Activated CD4-positive, alpha-beta T cell treated with anti-CD3 and anti-CD28 coated beads for 36 hours (primary cell): ENCODE data around the gene SLC5A3. TPM values are rescaled to one million over a fixed set of nuclear protein-coding genes. Genes with fewer than 3 reads are reported as not detected.

ENCODE experiments used
- ATAC-seq: fragments of 200-7000 bp; cut with Tn5 transposase; one replicate; pipeline ENCODE4 v1.10.0; 2021; ENCODE audit warnings: mild to moderate bottlenecking, moderate library complexity
- CTCF ChIA-PET: fragments of 350-600 bp; sonication (Branson Sonifier 250); formaldehyde crosslinking; loops from one replicate; lab custom pipeline; 2021; ENCODE audit warnings: antibody characterized with exemption; lab: Charles Lee
- POLR2A ChIA-PET: fragments of 350-600 bp; sonication (Branson Sonifier 250); formaldehyde crosslinking; loops from one replicate; lab custom pipeline; 2021; ENCODE audit warnings: antibody characterized with exemption, inconsistent platforms; lab: Charles Lee
- DNase-seq: peaks from one replicate; pipeline ENCODE4 v3.0.0-alpha.2; 2020
- H3K27ac Mint-ChIP-seq: one replicate; pipeline ENCODE4 v1.8.0; 2021; ENCODE audit warnings: mixed read lengths
- H3K27me3 Mint-ChIP-seq: one replicate; pipeline ENCODE4 v1.8.0; 2021; ENCODE audit warnings: mixed read lengths
- H3K36me3 Mint-ChIP-seq: one replicate; pipeline ENCODE4 v1.8.0; 2021; ENCODE audit warnings: low read depth, mixed read lengths
- H3K4me1 Mint-ChIP-seq: one replicate; pipeline ENCODE4 v1.8.0; 2021; ENCODE audit warnings: mixed read lengths
- H3K4me3 Mint-ChIP-seq: one replicate; pipeline ENCODE4 v1.8.0; 2021; ENCODE audit warnings: mild to moderate bottlenecking, moderate library complexity, mixed read lengths
- H3K9me3 Mint-ChIP-seq: one replicate; pipeline ENCODE4 v1.8.0; 2021; ENCODE audit warnings: low read depth, mixed read lengths
- intact Hi-C, 2 experiments: fragments of 100-400 bp; cut with DNase I in 1 of 2; cut with micrococcal nuclease in 1 of 2; formaldehyde crosslinking; loops; one replicate each; pipeline versions ENCODE4 v1.14.2 to v1.15.1; 2022 to 2024; cut with DNase I, micrococcal nuclease
- total RNA-seq, 2 experiments: library from RNA; stranded (reverse); gene quantifications; one replicate each; pipeline ENCODE4 v1.2.3, GENCODE V29; 2021

The SLC5A3 gene
- total RNA-seq, 2 experiments from 2014 or later, result 18.2 to 22.9 TPM

GRCh38 chr21:34071683-34072082 is 1.7 kb upstream of the SLC5A3 start:
- Mint-ChIP-seq H3K4me3 (peak overlapping the region; percentile 70), H3K4me1 (peaks cover 24% of the 10 kb centered on the region), H3K9me3 (no peaks in the 10 kb centered on the region), H3K27ac (no peak overlapping the region), H3K36me3 (peaks cover 24% of the 10 kb centered on the region), H3K27me3 (no peaks in the 10 kb centered on the region)
- no peak for DNase-seq
- no peak for ATAC-seq
- ChIA-PET CTCF (interaction anchor here (0.6 kb wide), 1 partner anchor 116 kb away, joined by 3 read pairs; no protein-coding TSS in a partner anchor), POLR2A (no interaction called here)
- intact Hi-C loops, result loop anchor here (1.0 to 5.0 kb wide), 4 partner anchors 7 to 429 kb away; partner anchors contain the start of gene ITSN1 (in 1 of the 2)

DNA sequence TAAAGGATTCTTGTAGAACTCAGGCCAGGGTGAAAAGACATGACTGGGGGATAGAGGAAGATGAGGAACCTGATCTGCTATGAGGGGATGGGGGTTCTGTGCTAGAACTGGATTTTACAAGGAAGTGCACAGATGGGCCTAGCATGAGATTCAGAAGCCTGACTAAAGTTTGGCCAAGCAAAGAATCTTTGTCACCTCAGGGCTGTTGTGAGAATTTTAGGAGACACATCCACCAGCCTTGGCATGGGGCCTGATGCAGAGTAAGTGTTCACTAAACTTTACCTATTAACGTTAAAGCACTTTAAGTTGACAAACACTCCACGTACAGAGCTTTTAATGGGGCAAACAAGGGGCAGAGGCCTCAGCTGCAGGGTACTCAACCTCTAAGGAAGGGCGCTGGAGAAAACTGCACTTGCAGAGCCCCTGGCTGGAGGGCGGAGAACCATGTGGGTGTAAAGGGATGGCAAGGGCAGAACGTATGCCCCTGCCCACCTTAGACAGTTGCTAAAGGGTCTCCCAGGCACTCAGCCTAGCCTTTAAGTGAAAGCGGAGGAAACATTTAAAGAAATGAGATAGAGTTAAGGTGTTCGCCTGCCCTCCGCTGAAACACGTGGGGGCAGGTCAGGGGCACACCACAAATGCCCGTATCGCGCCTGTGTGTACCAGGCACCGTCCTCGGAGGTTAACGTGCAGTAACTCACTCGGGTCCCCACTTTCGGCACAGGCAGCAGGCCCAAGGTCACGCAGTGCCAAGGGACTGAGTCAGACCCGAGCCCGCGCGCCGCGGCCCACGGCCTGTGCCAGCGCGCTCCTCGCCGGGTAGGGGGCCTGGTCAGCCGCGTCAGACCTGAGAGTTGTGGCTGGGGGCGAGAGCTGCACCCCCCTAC is 990 bp upstream of the SLC5A3 start:
- peaks cover 30% of the 10 kb centered on the region for H3K4me1 Mint-ChIP-seq
- no peaks in the 10 kb centered on the region for H3K9me3 Mint-ChIP-seq
- H3K27me3 Mint-ChIP-seq, result no peaks in the 10 kb centered on the region
- CTCF ChIA-PET, result interaction anchor here (0.9 to 4.5 kb wide), 4 partner anchors 19 to 148 kb away, joined by 3 to 29 read pairs (median 6); no protein-coding TSS in a partner anchor
- intact Hi-C loops, result loop anchor here (1.0 to 5.0 kb wide), 8 partner anchors 8 to 430 kb away; partner anchors contain the start of gene ITSN1 (in 1 of the 2)
- POLR2A ChIA-PET, result interaction anchor here (3.1 kb wide), 1 partner anchor 123 kb away, joined by 14 read pairs; no protein-coding TSS in a partner anchor
- peak overlapping the region; percentile 70 for H3K4me3 Mint-ChIP-seq
- peak; percentile 38 for DNase-seq
- ATAC-seq, result peak; percentile 7
- H3K27ac Mint-ChIP-seq, result peak overlapping the region; percentile 73
- H3K36me3 Mint-ChIP-seq, result peaks cover 30% of the 10 kb centered on the region

DNA sequence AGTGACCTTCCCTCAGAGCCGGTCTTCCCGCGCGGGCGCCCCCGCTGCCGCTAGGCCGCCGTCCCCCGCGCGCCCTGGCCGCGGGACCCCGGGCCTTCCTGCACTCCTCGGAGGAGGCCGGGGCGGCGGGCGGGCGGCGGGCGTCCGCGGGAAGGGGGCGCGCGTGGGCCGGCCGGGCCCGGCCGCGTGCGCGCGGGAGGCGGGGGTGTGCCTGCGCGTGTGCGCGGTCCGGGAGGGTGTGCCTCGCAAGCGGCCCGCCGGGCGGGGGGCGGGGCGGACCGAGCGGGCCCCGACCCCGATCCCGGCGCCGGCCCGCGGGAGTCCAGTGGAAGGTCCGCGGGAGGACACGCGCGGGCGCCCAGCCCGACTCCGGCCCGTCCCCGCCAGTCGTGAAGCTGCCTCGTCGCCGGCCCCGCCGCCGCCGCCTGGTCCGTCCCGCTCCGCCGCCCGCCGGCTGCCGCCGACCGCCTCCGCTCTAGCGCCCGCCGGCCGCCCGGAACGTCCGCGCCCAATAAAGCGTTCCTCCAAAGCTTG is 438 bp downstream of the SLC5A3 start:
- DNase-seq (peak; percentile 55), ATAC-seq (peak; percentile 23)
- Mint-ChIP-seq H3K4me3 (peak overlapping the region; percentile 96), H3K36me3 (peaks cover 41% of the 10 kb centered on the region), H3K9me3 (no peaks in the 10 kb centered on the region), H3K27ac (peak overlapping the region; percentile 92), H3K27me3 (no peaks in the 10 kb centered on the region), H3K4me1 (peaks cover 44% of the 10 kb centered on the region)
- intact Hi-C loops, result loop anchor here (1.0 to 5.0 kb wide), 9 partner anchors 44 to 431 kb away; partner anchors contain the start of gene ITSN1 (in 1 of the 2)
- POLR2A ChIA-PET, result interaction anchor here (0.6 to 3.1 kb wide), 3 partner anchors 9 to 142 kb away, joined by 3 to 14 read pairs (median 3); no protein-coding TSS in a partner anchor
- CTCF ChIA-PET, result interaction anchor here (0.6 to 4.5 kb wide), 9 partner anchors 8 to 150 kb away, joined by 3 to 29 read pairs (median 4); no protein-coding TSS in a partner anchor

GRCh38 chr21:34074283-34075090 is 1.1 kb downstream of the SLC5A3 start:
- POLR2A ChIA-PET, result interaction anchor here (0.8 to 3.1 kb wide), 4 partner anchors 9 to 126 kb away, joined by 3 to 14 read pairs (median 4); no protein-coding TSS in a partner anchor

DNA sequence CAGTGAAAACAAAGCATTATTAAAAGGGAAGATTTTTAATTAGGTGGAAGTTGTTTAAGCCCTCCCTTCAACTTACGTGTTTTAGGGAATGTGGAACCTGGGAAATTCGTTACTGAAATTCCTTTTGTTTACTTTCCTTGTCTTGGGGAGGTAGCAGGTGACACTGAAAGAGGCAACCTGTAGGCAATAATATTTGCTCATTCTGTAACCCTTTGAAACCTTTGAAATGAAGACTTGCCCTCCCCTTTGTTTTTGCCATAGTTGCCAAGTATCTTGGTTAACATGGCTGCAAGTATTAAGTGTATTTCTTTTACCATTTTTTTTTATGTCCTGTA is 1.7 kb downstream of the SLC5A3 start:
- CTCF ChIA-PET, result interaction anchor here (0.8 to 4.5 kb wide), 4 partner anchors 8 to 127 kb away, joined by 3 to 29 read pairs (median 4); no protein-coding TSS in a partner anchor
- Mint-ChIP-seq H3K9me3 (no peaks in the 10 kb centered on the region), H3K4me1 (peaks cover 55% of the 10 kb centered on the region), H3K27ac (peak overlapping the region; percentile 92), H3K36me3 (peaks cover 51% of the 10 kb centered on the region), H3K27me3 (no peaks in the 10 kb centered on the region), H3K4me3 (peak overlapping the region; percentile 96)
- DNase-seq, result no peak
- no peak for ATAC-seq
- intact Hi-C loops, result loop anchor here (2.0 to 5.0 kb wide), 4 partner anchors 54 to 150 kb away; no protein-coding TSS in a partner anchor
- POLR2A ChIA-PET, result interaction anchor here (0.8 to 3.1 kb wide), 4 partner anchors 8 to 127 kb away, joined by 3 to 14 read pairs (median 6); no protein-coding TSS in a partner anchor

More at GRCh38 chr21:34074283-34075090, 1.1 kb downstream of the SLC5A3 start:
- Mint-ChIP-seq H3K9me3 (no peaks in the 10 kb centered on the region), H3K4me3 (peak overlapping the region; percentile 96), H3K36me3 (peaks cover 46% of the 10 kb centered on the region), H3K27me3 (no peaks in the 10 kb centered on the region), H3K27ac (peak overlapping the region; percentile 92), H3K4me1 (peaks cover 49% of the 10 kb centered on the region)
- intact Hi-C loops, result loop anchor here (2.0 to 5.0 kb wide), 5 partner anchors 54 to 273 kb away; no protein-coding TSS in a partner anchor
- CTCF ChIA-PET, result interaction anchor here (0.6 to 4.5 kb wide), 6 partner anchors 9 to 150 kb away, joined by 3 to 29 read pairs (median 4); no protein-coding TSS in a partner anchor
- ATAC-seq (no peak), DNase-seq (peak; percentile 30)

GRCh38 chr21:34075760-34076660 is 2.6 kb downstream of the SLC5A3 start:
- ChIA-PET POLR2A (interaction anchor here (0.7 to 1.4 kb wide), 6 partner anchors 17 to 128 kb away, joined by 3 to 5 read pairs (median 3); no protein-coding TSS in a partner anchor), CTCF (interaction anchor here (0.7 to 4.5 kb wide), 11 partner anchors 9 to 152 kb away, joined by 3 to 29 read pairs (median 4); no protein-coding TSS in a partner anchor)
- peak overlapping the region; percentile 92 for H3K27ac Mint-ChIP-seq
- H3K9me3 Mint-ChIP-seq, result no peaks in the 10 kb centered on the region
- peak overlapping the region; percentile 96 for H3K4me3 Mint-ChIP-seq
- intact Hi-C loops, result loop anchor here (2.0 to 5.0 kb wide), 4 partner anchors 53 to 151 kb away; no protein-coding TSS in a partner anchor
- DNase-seq, result no peak
- no peaks in the 10 kb centered on the region for H3K27me3 Mint-ChIP-seq
- H3K36me3 Mint-ChIP-seq, result peaks cover 60% of the 10 kb centered on the region
- ATAC-seq, result peak; percentile 14
- H3K4me1 Mint-ChIP-seq, result peaks cover 65% of the 10 kb centered on the region

DNA sequence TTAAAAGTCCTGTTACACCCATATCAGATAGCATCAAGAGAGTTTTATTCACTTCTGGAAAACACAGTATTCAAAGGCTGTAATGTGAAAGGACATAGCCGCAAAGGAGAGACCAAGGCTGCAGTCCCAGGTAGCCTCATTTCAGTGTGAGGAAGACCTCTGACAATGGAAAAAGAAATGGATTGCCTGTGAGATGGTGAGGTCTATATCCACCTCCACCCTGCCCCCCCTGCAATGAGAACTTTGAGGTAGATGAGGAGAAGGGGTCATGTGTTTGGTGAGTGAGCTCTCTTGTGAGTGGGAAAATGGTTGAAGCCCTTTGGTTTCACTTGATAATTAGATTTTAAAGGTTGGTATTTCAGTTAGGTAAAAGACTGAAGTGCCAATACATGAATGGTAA is 3.5 kb downstream of the SLC5A3 start:
- Mint-ChIP-seq H3K27me3 (no peaks in the 10 kb centered on the region), H3K36me3 (peaks cover 66% of the 10 kb centered on the region), H3K27ac (peak overlapping the region; percentile 55), H3K4me1 (peaks cover 71% of the 10 kb centered on the region), H3K9me3 (no peaks in the 10 kb centered on the region), H3K4me3 (peak overlapping the region; percentile 96)
- ATAC-seq, result no peak
- ChIA-PET CTCF (interaction anchor here (0.9 to 4.5 kb wide), 5 partner anchors 9 to 153 kb away, joined by 3 to 29 read pairs (median 3); no protein-coding TSS in a partner anchor), POLR2A (interaction anchor here (0.7 to 1.2 kb wide), 2 partner anchors 16 to 68 kb away, joined by 3 read pairs; no protein-coding TSS in a partner anchor)
- intact Hi-C loops, result loop anchor here (1.0 to 5.0 kb wide), 3 partner anchors 52 to 125 kb away; no protein-coding TSS in a partner anchor
- DNase-seq, result no peak

GRCh38 chr21:34077888-34078287 is 4.5 kb downstream of the SLC5A3 start:
- DNase-seq (no peak), ATAC-seq (no peak)
- Mint-ChIP-seq H3K4me3 (peak overlapping the region; percentile 9), H3K27me3 (no peaks in the 10 kb centered on the region), H3K4me1 (peaks cover 78% of the 10 kb centered on the region), H3K9me3 (no peaks in the 10 kb centered on the region), H3K27ac (peak overlapping the region; percentile 71), H3K36me3 (peaks cover 77% of the 10 kb centered on the region)
- ChIA-PET POLR2A (interaction anchor here (0.8 kb wide), 2 partner anchors 101 to 128 kb away, joined by 3 read pairs; no protein-coding TSS in a partner anchor), CTCF (interaction anchor here (0.7 to 2.1 kb wide), 4 partner anchors 14 to 154 kb away, joined by 3 to 9 read pairs (median 4); no protein-coding TSS in a partner anchor)
- intact Hi-C loops, result loop anchor here (1.0 to 5.0 kb wide), 4 partner anchors 51 to 124 kb away; no protein-coding TSS in a partner anchor

DNA sequence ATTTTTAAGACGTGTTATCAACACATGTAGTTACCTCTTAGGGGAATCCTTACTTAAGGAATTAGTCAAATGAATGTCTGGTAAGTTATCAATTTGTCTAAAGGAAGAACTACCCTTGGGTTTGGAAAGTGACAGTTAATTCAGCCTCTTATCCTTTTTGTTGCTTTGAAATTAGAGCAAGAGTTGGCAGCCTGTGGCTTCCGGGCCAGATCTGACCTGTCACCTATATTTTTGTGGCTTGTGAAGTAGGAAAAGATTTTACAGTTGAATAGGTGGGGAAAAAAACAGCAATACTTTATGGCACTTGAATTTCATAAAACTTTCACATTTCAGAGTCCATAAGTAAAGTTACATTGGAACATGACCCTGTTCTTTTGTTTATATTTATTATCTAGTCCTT is 5.5 kb downstream of the SLC5A3 start:
- ATAC-seq, result no peak
- ChIA-PET CTCF (interaction anchor here (1.2 kb wide), 1 partner anchor 13 kb away, joined by 9 read pairs; no protein-coding TSS in a partner anchor), POLR2A (interaction anchor here (0.7 kb wide), 1 partner anchor 22 kb away, joined by 9 read pairs; no protein-coding TSS in a partner anchor)
- H3K9me3 Mint-ChIP-seq, result no peaks in the 10 kb centered on the region
- peak overlapping the region; percentile 71 for H3K27ac Mint-ChIP-seq
- peak; percentile 46 for DNase-seq
- H3K36me3 Mint-ChIP-seq, result peaks cover 84% of the 10 kb centered on the region
- peak overlapping the region; percentile 13 for H3K4me3 Mint-ChIP-seq
- no peaks in the 10 kb centered on the region for H3K27me3 Mint-ChIP-seq
- peaks cover 89% of the 10 kb centered on the region for H3K4me1 Mint-ChIP-seq
- intact Hi-C loops, result loop anchor here (2.0 to 5.0 kb wide), 3 partner anchors 102 to 123 kb away; no protein-coding TSS in a partner anchor
